HG03558 (cell line): Measurements from ENCODE around the gene TMEM176A.
"Not testable (repeated sequence)": the region's sequence is repeated elsewhere in the genome, so short reads cannot be mapped to it uniquely, and the experiment has no call there.

Experiments used
- ATAC-seq: cut with Tn5 transposase; IDR thresholded peaks from one replicate; pipeline ENCODE4 v1.9.1; 2021; ENCODE audit warnings: moderate number of reproducible peaks; ENCODE audit not compliant: unreplicated experiment; ENCODE audit errors: extremely low read depth

Gene TMEM176A

DNA sequence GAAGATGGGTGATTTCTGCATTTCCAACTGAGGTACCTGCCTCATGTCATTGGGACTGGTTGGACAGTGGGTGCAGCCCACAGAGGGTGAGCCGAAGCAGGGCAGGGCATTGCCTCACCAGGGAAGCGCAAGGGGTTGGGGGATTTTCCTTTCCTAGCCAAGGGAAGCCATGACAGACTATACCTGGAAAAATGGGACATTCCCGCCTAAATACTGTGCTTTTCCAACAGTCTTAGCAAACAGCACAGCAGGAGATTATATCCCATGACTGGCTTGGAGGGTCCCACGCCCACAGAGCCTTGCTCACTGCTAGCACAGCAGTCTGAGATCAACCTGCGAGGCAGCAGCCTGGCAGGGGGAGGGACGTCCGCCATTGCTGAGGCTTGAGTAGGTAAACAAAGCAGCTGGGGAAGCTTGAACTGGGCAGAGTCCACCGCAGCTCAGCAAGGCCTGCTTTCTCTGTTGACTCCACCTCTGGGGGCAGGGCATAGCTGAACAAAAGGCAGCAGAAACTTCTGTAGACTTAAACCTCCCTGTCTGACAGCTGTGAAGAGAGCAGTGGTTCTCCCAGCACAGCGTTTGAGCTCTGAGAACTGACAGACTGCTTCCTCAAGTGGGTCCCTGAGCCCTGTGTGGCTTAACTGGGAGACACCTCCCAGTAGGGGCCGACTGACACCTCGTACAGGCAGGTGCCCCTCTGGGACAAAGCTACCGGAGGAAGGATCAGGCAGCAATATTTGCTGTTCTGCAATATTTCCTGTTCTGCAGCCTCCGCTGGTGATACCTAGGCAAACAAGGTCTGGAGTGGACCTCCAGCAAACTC, 7.3 kb downstream of the TMEM176A start:
- ATAC-seq, result not testable (repeated sequence)

DNA sequence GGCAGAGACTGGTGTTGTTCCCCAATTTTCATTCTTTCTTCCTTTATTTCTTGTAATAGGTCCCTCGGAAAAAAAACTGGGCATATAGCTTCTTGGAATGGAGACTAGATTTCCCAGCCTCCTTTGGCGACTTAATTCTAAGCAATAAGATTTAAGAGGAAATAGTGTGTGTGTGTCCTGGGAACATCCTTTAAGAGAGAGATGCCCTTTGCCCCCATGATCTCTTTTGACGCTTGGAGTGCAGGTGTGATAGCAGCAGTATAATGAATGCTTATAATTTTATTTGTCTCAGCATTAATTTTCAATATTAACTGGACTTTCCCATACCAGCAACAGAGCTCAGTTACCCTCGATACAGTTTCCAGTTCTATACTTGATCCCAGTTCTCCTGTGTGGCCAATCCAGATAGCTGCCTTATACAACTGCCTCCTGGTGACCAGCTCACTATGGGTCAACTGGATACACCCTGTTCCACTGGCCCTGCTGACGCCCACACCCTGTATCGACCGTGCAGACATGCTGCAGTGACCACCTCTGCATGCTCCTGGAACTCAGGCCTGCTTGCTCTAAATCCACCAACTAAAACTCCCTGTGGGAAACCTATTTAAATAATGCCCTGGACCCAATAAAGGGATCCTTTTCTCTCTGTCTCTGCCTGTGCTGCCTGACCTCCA, 13.9 kb downstream of the TMEM176A start:
- no peak for ATAC-seq

DNA sequence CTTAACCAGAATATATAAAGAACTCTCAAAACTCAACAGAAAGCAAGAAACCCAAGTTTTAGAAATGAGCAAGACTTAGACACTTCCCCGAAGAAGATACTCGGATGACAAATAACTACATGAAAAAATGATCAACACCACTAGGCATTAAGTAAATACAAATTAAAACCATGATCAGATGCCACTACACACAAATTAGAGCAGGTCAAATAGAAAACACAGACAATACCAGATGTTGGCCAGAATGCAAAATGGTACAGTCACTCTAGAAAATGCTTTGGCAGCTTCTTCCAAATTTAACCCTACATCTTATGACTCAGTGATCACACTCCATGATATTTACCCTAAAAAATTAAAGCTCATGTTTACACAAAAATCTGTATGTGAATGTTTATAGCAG, 18.4 kb downstream of the TMEM176A start:
- no peak for ATAC-seq

DNA sequence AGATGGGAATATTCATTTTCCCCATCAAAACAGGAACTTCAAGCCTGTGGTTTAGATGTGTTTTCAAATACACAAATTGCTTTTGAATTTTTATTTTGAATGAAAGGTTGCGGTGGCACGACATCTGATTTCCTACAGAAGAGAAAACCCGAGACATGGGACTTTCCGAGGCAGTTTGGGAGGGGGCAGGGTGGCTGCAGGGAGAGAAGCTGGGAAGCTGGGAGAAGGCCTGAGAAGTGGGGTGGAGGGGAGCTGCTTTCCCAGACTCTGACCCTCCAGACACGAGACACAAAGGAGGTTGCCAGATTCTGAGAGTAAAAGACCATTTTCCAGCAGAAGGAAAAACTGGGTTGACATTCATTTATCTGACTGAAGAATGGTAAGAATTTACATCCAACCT, 19.6 kb downstream of the TMEM176A start:
- ATAC-seq, result no peak

DNA sequence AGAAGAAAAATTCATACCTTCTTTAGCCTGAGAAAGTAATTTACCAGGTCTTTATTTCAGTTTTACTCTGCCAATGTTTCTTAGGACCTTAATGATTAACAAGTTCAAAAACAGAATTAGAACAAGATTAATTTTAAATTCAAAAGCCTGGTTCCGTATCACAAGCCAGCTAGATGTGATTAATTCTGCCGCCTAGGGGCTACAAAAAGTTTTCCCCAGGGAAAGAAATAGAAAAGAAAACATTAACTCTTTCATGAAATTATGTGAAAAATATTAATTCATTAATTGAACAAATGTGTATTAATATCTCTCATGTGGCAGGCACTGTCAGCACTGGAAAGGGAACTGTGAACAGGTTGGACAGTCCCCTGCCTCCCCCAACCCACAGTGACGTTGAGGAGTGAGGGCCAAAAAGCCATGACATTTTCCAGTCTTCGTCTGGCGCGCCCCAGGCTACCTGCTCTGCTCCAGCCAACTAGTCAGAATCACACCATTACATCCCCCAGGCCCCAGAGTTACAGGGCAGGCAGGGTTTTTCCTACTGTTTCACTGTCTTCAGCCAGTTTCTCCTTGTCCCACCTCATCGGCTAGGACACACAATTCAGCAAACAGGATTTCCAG, 20.1 kb downstream of the TMEM176A start:
- no peak for ATAC-seq

DNA sequence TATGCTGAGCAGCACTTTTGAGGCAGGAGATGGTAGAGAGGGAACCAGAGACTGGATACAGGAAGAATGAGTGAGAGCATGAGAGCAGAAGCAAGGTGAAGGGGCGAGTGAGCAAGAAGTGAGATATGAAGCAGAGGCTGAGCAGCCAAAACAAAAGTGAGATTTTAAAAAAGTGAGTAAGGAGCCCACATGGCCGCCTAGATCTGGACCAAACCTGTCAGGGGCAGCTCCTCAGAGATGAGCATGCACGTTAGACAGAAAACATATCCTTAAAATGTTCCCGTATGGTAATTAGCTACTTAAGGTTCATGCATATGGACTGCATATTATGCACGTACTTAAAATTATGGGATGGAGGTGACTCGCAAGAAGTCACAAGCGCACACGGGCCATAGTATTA, 22.5 kb downstream of the TMEM176A start:
- no peak for ATAC-seq

DNA sequence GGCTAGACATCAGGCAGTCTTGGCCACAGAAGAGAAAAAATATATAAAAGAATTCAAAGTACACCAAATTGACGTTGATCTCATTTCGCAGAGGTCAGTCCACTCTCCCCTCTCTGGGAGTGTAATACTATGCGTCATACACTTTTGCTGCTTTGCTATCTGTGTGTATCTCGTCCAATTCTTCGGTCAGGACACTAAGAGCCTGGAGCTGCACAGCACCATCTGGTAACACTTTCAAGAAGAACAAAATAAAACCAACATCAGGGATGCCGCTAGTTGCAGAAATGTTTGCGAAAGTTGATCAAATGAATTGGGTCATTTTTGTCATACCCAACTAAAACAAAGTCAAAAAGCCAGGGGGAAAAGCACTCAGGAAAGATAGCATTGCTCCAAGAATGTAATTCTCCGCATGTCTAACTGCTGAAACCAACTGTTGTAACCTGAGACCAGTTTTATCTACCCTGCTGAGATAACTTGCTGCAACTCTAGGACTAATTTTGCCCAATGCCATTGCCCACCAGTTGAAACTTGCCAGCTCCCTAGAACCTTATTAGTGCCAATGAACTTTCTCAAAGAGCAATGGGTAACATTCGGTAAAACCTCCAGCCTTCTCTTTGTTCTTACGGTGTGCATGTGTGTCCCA, 23.0 kb downstream of the TMEM176A start:
- ATAC-seq, result no peak

DNA sequence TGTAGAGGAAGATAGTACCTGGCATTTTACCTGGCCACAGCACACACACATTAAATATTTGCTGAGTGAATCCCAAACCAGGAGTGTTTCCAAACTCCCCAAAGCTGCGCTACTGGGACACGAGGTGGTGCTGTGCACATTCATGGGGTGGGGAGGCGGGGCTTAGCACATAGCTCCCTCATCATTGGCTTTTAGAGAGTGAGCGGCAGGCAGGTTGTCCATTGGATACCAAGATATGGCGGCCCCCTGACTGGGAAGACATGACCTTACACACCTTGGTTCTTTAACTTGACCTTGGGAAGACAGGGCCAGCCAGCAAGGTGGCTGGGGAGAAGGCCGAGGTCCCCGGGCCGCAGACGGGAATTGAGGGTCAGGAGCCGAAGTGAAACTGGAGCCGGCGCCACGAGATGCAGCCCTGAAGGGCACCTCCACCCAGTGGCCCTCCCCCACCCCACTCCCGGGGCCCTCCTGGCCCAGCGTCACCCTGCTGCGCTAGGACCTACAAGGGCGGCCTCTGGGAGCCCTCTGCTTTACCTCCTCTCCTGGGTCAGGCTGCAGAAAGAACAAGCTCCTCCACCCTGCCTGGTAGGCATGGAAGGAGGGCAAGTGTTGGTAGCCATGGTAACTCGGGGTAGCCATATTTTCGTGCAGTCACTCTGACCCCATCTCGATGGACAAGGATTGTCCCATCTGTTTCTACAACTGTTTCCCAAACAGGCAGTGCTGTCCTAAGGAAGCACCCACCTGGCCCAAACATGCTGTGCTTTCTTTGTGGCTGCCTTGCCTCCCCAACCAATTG, 24.0 kb downstream of the TMEM176A start:
- ATAC-seq, result no peak

DNA sequence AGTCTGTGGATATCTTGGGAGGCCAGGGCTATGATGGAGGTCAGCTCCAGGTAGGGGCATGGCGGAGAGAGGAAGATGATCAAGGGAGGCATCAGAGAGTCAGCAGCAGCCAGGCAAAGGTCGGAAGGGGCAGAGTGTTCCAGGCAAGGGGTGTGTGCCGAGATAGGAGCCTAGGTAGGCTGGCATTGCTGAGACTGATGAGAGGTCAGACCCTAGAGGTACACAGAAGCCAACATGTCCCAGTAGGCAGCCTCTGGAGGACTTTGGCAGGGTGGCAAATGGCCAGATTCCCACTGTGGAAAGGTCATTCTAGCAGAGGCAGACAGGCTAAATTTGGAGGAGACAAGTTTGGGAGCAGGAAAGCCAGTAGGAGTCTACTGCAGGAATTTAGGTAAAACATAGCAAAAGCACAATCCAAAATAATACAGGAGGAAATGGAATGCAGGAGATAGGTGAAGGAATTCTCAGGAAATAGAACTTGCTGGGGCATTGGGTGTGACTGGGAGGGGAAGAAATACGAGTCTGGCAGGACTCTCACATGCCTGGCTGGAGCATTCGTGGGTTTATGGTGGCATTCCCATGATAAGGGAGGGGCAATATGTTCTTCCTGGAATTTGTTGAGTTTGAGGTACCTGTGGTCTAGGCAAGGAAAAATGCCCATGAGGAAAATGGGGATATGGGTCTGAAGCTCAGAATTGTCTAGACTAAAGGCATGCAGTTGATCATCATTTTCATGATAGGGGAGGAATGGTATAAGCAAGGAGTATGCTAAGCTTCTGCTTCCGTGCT, 25.7 kb downstream of the TMEM176A start:
- no peak for ATAC-seq

DNA sequence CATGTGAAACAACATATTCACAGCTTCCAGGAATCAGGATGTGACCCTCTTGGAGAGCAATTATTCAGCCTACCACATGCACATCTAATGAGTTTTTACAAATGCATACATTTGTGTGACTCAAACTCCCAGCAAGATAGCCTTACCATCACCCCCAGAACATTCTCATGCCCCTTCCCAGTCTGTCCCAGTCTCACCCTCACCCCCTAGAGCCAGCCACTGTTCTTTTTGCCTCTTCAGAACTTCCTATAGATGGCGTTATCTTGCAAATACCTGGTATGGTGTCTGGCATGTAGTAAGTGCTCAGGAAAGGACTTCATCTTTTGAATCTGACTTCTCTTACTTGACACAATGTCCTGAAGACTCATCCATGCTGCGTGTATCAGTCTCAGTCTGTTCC, 27.8 kb downstream of the TMEM176A start:
- no peak for ATAC-seq

DNA sequence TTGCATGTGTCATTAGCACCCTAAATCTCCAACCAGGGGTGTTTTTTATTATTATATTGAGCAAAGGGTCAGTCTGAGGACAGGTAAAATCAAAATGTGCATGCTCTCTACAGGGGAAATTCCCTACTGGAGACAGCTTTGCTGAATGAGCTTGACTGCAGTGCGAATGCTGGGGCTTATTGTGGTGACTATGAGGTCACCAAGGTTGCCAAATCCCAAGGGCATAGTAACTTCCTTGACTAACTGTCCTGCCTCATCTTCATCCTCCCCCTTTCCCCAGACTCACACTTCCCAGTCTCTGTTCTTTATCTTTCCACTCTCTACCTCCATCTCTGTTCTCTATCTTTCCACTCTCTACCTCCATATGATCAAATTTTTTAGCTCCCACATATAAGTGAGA, 28.9 kb downstream of the TMEM176A start:
- no peak for ATAC-seq

DNA sequence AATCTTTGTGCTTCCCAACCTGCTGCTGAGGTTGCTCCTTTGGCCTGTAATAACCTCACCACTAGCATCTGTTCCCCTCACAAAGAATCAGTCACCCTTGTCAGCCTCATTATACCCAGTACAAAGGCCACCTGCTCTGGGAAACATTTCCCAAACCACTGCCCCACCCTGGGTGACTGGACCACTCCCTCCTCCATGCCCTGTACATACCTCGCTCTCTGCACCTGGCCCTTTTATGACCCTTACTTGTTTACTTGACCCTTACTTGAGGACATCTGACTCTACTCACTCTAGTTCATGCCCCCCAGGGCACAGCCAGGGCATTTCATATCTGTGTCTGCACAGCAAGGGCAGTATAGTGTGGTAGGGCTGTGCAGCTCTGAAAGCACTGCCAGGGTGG, 30.4 kb downstream of the TMEM176A start:
- no peak for ATAC-seq

DNA sequence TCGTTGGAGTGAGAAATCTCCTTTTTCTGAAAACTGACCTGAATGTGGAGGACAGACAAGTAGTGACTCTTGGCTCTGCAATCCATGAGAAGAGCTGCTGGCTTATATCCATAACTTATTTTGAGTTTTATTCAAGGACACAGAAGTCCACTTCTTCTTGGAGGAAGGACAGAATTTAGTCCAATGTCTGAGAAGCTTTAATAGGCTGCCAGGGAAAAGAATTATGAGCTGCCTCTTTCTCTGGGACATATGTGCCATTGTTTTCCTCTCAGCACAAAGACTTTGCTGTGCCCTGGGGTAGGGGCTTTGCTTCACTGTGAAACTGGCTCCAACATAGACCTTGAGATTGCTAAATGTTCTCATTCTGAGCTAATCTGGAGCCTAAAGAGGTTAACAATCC, 31.3 kb downstream of the TMEM176A start:
- ATAC-seq, result no peak

DNA sequence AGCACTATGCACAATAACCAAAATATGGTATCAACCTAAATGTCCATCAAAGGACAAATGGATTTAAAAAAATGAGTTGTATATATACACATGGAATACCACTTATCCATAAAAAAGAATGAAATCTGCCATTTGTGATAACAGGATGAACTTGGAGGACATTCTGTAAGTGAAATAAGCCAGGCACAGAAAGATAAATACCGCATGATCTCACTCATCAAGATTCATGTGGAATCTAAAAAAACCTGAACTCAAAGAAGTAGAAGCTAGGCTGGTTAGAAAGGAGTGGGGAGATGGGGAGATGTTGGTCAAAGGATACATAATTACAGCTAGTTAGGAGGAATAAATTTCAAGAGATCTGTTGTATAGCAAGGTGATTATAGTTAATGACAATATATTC, 34.5 kb downstream of the TMEM176A start:
- ATAC-seq, result no peak

DNA sequence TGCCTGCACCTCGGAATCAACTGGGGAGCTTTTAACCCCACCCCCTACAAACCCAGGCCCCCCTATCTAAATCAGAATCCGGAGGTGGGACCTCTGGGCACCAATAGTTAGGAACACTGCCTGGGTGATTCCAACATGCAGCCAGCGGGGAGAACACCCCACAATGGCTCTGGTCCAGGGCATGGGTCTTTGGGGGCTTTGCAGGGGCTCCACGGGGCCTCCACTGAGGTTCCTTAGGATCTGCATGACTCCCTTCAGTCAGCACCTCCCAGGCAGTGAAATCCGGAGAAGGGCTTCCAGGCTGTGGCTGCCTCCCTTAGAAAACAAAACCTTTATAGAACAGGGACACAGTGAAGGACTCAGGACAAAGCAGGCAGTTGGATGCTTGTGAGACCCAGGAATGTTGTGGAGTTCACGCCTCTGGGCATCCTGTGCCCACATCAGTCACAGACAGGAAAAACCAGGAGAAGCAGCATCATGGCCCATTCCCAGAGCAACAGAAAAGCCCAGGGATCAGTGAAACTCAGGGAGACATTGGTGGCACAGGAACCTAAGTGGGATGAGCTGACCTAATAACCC, 35.2 kb downstream of the TMEM176A start:
- no peak for ATAC-seq

DNA sequence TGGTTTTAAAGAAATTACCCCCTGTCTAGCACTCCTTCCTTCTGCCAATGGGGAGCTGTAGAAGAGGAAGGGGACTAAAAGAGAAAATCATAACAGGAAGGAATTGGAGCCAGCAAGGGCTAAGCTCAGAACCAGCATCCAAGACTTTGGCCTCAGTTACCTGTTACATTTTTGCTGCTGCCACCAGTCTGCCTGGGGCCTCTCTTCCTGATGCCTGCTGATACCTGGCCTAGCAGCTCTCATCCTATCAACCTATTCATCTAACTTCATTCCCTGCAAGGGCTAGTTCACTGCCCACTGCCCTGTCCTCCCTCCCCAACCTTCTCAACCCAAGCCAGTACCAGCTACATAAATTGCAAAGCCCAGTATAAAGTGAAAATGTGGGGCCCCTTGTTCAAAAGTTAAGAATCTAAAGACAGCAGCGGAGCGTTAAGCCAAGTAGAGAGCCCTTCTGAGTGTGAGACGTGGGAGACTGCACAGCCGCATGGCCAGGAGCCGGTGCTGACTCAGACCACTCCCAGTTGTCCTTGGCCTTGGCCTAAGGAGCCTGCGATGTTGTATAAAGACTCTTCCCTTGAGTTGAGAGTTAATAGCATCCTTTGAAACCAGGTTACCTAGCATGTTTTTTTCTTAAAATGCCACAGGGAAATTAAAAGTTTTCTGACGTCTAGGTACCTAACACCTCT, 38.5 kb downstream of the TMEM176A start:
- no peak for ATAC-seq

DNA sequence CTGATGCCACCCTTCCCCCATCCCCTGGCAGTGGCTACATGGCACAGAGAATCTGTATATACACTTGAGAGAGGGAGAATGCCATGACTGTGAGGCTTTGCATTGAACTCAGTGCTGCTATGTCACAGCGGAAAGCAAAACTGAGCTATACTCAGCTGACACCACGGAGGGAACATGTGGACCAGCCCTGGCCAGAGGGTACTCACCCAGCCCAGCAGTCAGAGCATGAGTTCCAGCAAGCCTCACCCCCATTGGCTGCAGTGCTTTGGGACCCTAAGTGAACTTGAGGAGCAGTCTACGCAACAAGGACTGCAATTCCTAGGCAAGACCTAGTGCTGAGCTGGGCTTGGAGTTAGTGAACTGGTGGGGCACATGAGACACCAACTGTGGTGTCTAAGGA, 41.4 kb downstream of the TMEM176A start:
- ATAC-seq, result no peak

DNA sequence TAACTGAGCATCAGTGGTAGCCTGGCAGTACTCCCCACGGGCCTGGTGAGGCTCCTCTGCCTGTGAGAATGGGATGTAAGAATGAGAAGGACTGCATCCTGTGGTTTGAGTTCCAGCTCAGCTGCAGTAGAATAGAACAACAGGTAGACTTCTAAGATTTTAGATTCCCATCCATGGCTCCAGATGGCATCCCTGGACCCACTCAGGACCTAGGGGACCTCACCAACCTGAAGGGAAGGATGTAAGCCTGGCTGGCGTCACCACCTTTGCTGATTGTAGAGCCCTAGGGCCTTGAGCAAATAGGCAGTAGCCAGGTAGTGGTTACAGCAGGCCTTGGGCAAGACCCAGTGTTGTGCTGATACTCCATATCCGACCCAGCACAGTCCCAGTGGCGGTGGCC, 42.1 kb downstream of the TMEM176A start:
- no peak for ATAC-seq
